PFSK-1 (cell line): Measurements from ENCODE around the gene PGM3.

Source experiments
- POLR2AphosphoS5 ChIP-seq: IDR thresholded peaks from 2 replicates; pipeline ENCODE4 v1.6.1; 2012; ENCODE audit warnings: low read depth, mild to moderate bottlenecking, control low read depth, low read length, moderate library complexity
- REST ChIP-seq, 2 experiments: IDR thresholded peaks; 2 replicates each; pipeline versions ENCODE4 v1.6.1 to v1.8.0; 2011 to 2012; ENCODE audit warnings: low read depth in 2 of 2, low read length in 2 of 2, control low read depth in 1 of 2, inconsistent platforms in 1 of 2, mild to moderate bottlenecking in 1 of 2, moderate library complexity in 1 of 2; ENCODE audit not compliant: insufficient read depth in 1 of 2
- TAF1 ChIP-seq: IDR thresholded peaks from 2 replicates; pipeline ENCODE4 v1.6.1; 2012; ENCODE audit warnings: low read length, control low read depth, borderline replicate concordance; ENCODE audit not compliant: insufficient read depth

GRCh38 chr6:83127258-83127657, 65.8 kb downstream of the PGM3 start:
- TF ChIP-seq POLR2AphosphoS5 (no peak), TAF1 (no peak), REST (IDR thresholded peaks at IDR 0.05; ENCODE audit: insufficient read depth in 1 of 2, low read depth in 2 of 2, low read length in 2 of 2) (no peak)
